DMS 273 (cell line): ENCODE results near the gene C2orf42.
"Not testable (repeated sequence)": the region's sequence is repeated elsewhere in the genome, so short reads cannot be mapped to it uniquely, and the experiment has no call there.

ENCODE experiments used
- DNase-seq: peaks from one replicate; lab custom pipeline; 2025; ENCODE audit not compliant: unreplicated experiment; lab: John Stamatoyannopoulos, UW

The C2orf42 gene

DNA sequence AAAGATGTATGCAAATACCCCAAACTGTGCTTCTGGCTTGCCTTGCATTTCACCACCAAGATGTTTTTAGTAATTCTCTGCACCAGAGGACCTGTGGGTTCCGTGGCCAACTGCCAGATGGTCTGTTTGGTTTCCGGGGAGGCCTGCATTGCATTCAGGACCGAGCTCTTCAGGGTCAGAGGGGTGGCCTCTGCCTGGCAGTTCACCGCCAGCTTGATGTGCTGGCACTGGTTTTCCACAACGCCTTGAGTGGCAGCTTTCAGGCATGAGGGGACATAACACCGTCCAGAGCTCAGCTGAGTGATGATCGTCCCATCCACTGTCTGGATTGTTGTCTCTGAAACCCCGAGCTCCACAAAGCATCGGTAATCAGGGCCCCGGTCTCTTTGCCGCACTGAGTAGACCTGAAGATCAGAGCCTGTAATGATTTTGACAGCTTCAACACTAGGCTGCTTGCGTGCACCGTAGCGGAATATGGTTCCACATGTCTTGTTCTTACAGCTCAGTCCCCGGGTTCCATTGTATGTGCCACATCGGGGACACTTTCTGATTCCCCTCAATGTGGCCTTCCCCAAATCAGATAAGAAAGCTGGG lies 9.4 kb downstream of the C2orf42 start:
- no peak for DNase-seq

DNA sequence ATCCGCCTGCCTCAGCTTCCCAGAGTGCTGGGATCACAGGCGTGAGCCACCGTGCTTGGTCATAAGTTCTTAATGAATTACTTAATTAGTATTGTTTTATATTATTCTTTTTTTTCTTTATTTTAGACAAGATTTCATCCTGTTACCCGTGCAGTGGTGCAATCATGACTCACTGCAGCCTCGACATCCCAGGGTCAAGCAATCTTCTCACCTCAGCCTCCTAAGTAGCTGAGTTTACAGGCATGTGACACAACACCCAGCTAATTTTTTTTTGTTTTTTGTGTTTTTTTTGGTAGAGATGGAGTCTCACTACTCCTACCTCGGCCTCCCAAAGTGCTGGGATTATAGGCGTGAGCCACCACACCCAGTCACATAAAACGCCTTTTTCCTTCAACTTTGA lies 17.3 kb downstream of the C2orf42 start:
- no peak for DNase-seq

DNA sequence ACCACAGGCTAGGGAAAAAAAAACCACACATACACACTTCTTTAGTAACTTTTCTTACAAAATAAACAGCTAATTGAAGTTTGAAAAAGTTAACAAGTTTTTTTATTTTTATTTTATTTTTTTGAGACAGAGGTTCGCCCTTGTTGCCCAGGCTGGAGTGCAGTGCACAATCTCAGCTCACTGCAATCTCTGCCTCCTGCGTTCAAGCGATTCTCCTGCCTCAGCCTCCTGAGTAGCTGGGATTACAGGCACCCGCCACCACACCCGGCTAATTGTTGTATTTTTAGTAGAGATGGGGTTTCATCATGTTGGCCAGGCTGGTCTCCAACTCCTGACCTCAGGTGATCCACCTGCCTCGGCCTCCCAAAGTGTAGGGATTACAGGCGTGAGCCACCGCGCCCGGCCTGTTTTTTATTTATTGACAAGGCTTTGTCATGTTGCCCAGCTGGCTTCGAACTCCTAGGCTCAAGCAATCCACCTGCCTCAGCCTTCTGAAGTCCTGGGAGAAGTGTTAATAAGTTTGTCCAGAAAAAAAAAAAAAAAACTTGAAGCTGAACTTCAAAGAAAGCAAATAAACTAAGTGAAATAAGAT lies 21.1 kb downstream of the C2orf42 start:
- not testable (repeated sequence) for DNase-seq

DNA sequence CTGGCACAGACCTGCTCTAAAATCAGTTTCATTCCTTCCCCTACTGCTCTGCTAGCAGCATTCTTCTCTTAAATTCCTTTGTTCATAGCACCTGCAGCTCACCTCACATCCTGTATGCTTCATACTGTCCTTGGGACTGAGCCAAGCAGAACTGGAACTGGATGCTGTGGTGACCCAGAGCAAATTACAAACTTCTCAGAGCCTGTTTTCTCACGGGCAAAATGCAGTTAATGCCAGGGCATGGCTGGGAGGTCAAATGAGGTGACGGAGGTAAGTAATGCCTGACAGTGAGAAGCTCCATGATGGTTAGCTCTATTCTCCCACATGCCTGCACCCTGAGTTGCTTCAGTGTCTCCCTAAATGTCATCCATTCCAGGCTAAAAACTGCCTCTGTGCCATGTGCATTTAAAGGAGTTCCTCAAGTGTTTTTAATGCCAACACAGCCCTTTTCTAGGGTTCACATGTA lies 29.7 kb downstream of the C2orf42 start:
- no peak for DNase-seq

DNA sequence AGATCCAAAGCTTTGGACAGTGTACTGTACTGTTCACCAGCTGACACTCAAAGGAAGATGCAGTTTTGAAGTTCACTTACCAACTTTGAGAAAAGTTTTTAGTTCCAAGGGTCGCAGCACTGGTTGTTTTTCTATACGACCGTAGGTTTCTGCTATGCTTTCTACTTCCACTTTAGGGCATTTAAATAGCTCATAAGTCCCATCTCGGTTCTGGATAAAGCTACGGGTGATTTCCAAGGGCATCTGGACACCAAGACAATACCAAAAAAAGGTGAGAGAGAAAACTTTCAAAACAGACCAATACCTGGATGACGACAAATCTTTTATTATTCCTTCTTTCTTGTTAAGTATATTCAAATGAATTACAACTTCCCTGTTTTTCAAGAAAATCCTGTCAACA lies 30.3 kb downstream of the C2orf42 start:
- no peak for DNase-seq

DNA sequence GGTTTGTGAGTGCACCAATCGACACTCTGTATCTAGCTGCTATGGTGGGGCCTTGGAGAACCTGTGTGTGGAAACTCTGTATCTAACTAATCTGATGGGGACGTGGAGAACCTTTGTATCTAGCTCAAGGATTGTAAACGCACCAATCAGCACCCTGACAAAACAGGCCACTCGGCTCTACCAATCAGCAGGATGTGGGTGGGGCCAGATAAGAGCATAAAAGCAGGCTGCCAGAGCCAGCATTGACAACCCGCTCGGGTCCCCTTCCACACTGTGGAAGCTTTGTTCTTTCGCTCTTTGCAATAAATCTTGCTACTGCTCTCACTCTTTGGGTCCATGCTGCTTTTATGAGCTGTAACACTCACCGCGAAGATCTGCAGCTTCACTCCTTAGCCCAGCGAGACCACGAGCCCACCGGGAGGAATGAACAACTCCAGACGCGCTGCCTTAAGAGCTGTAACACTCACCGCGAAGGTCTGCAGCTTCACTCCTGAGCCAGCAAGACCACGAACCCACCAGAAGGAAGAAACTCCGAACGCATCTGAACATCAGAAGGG lies 41.6 kb downstream of the C2orf42 start:
- DNase-seq, result not testable (repeated sequence)

DNA sequence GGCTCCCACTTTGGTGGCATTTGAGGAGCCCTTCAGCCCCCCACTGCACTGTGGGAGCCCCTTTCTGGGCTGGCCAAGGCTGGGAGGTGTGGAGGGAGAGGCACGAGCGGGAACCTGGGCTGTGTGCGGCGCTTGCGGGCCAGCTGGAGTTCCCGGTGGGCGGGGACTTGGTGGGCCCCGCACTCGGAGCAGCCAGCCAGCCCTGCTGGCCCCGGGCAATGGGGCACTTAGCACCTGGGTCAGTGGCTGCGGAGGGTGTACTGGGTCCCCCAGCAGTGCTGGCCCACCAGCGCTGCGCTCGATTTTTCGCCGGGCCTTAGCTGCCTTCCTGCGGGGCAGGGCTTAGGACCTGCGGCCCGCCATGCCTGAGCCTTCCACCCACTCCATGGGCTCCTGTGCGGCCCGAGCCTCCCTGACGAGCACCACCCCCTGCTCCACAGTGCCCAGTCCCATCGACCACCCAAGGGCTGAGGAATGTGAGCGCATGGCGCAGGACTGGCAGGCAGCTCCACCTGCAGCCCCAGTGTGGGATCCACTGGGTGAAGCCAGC lies 42.5 kb downstream of the C2orf42 start:
- not testable (repeated sequence) for DNase-seq

DNA sequence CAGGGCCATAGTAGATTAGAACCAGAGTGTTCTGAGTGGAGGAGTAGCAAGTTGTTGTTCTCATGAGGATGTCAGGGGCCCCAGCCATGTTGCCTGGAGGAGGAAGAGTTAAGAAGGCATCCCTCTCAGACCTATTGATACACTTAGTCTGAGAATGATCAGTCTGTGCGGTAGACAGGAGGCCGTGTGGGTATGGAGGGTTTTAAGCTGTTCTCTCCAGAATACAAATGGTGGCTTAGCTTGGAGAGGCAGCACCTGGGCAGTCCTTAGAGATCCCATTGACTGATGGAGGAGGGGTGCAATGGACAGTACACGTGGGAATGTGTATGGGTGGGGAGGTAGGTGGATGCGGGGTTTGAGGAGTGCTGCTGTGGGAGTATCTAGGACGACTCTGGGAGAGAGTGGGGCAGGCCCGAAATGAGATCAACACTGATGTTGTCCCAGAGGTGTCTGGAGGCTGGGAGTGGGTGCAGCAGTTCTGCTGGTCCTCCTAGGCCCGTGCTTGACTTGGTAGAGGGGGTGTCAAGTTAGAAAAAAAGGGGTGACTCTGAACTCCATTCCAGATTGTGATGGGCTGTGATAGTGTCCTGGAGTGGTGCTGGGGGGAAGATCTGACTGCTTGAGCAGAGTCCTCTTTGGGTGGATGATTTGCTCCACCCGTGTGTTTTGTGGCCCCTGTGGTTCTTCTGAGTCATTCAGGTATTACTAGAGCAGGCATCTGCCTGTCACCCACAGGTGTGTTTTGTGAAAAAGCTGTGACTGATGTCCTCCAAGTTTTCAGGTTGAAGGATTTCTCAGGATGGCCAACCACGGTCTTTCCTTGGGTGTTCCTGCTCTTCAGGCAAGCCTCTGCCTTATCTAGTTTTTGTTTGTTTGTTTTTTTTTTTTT lies 44.7 kb downstream of the C2orf42 start:
- DNase-seq, result no peak

DNA sequence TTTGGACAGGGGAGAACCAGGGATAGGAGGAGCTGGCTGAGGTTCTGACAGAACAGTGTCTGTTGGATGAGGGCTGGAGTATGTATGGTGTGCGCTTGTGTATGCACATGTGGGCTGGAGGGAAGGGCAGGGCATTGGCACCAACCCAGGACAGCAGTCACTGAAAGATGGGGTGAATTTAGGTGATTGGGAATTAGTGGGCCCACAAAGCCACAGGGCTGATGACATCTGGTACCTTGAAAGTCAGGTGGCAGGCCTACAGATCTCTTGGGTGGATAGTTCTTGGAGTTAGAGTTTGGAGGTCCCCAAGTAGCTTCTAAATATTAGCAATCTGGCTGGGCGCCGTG lies 45.7 kb downstream of the C2orf42 start:
- DNase-seq, result no peak

DNA sequence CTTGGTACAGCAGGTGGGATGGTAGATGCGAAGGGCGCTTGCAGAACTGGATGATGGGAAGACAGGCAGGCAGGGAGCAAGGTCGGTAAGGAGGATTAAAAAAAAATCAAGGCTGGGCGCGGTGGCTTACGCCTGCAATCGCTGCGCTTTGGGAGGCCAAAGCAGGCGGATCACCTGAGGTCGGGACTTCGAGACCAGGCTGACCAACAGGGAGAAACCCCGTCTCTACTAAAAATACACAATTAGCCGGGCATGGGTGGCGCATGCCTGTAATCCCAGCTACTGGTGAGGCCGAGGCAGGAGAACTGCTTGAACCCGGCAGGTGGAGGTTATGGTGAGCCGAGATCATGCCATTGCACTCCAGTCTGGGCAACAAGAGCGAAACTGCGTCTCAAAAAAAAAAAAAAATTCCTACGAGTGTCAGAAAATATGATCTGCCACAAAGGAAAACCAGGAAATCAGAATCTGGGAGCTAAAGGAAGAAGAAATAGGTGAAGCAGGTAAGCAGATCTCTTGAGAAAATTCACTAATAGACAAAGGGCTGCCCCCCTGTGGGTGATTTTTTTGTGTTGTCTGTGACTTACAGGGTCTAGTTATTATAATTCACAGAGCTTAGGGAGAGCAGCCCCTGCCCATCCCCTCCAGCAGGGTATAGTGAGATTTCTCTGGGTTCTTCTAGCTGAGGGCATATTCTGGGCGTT lies 46.2 kb downstream of the C2orf42 start:
- no peak for DNase-seq

DNA sequence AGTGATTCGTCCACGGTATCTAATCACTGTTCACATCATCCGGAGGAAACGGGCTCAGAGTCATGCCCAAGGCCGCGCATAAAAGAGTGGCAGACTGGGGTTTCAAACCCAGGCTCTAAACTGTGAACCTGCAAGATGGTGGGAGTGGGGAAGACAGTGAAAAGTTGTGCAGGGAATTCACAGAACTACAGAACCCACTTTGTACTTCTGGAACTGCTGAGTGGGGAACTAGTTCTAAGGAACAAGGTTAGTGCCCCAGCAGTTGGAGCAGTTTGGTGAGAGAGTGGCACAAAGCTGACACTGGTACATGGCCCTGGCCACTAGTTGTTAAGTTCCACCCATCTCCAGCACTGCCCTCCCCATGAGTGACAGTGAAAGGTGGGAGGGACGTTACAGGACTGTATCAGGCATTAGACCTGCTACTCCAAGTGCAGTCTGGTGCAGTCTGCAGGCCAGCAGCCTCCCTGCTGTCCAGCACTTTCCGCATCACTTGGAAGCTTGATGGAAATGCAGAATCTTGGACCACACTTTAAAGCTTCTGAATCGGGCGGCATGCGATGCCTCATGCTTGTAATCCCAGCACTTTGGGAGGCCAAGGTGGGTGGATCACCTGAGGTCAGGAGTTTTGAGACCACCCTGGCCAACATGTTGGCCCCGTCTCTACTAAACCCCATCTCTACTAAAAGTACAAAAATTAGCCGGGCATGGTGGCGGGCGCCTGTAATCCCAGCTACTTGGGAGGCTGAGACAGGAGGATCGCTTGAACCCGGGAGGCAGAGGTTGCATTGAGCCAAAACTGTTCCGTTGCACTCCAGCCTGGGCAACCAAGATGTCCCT lies 47.3 kb downstream of the C2orf42 start:
- DNase-seq, result peak; percentile 70

DNA sequence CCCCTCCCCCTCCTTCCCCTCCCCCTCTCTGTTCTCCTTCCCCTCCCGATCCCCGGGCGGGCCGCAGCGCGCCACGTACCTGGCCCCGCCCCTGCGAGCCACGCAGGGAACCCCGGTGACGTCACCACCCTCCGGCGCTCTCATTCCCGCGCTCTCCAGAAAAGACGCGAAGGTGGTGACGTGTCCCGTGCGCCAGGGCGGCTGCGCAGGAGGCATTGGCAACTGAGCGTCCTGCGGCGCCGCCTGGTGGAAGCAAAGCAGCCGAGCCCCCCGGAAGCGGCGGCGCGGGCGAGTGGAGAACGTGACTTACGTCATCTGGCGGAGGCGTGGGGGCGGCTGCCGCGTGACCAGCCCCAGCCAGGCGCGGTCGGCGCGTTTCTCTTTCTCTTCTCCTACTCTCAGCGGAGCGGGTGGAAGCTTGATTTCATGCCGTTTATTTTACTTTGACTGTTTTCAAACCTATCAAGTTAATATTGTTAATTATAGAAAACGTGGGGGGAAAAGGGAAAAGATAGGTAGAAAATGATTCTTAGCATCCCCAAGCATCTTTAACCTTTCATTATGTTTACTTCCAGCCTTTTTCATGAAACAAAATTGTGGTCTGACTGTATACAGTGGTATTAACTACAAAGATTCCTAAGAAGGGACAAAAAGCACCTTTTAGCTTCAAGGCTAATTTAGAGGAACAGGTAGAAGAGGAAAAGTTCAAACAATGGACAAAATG lies 48.1 kb downstream of the C2orf42 start:
- peak; percentile 100 for DNase-seq

DNA sequence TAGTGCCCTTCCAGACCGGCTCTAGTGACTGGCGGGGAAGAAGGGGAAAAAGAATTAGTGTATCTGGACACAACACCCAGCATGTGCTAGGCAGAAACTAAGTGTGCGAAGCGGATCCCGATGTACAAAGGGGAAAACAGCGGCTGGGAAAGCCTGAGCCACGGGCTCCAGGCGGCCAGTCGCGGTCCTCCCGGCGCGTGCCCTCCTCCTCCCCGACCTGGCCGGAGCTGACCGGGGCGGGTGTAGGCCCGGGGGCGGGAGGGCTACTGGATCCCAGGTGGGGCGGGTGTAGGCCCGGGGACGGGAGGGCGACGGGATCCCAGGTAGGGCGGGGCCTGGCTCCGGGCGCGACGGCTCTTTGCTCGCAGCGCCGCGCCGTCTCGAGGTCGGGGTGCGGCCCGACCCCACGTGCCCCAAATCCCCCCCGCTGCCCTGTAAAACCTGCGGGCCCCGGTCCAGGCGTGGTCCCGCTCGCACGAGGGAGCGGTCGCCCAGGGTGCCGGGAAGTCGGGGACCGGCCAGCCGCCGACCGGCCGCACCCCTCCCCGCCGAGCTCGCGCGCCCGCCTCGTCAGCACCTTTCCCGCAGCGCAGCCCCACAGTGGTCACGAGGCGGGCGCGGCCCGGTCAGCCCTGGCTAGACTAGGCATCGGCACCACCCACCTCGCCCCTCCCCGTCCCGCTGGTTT lies 48.8 kb downstream of the C2orf42 start:
- DNase-seq, result peak; percentile 88

DNA sequence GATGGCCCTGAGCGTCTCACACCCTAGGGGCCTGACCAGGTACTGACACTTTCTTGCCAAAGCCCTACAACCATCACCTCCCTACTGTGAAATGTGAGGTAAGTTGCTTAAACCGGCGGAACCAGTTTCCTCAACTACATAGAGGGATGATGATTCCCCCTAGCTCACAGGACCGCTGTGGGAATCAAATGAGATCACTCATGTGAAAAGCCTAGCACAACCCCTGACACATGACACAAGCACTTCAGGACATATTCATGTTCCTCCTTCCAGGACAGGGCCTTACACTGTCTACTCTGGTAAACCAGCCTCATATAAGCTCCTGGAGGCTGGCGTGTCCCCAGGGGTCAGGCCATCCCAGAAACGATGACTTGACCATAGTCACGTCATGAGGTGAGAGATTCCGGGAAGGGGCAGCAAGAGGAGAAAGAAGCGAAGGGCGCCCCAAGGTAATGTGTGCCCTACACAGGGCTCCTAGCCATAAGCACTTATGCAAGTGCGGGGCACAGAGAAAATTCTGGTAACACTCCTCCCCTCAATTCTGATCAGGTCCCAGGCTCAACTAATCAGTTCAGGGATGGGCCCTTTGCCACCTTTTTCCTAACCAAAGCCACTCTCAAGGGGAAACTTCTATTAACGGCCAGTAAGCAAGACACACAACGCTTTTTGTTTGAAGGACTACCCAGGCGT lies 49.5 kb downstream of the C2orf42 start:
- DNase-seq, result peak; percentile 81

DNA sequence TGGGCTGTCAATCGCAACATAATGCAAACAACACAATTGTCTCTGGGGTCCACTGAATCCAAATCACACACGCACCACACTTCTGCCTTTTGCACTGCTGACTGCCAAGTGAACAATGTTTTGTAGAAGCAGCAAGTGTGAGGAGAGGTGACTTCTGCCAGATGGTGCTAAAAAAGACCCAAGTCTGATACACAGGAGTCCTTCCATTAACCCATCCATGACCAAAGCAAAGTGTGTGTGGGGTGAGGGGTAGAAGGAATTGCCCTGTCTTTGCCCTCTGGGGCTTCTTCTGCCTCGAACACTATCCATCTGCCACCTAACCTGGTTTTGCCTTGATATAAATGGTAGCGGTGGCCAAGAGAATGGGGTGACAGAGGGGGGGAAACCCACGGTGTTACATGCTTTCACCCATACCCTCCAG lies 50.0 kb downstream of the C2orf42 start:
- peak; percentile 81 for DNase-seq

DNA sequence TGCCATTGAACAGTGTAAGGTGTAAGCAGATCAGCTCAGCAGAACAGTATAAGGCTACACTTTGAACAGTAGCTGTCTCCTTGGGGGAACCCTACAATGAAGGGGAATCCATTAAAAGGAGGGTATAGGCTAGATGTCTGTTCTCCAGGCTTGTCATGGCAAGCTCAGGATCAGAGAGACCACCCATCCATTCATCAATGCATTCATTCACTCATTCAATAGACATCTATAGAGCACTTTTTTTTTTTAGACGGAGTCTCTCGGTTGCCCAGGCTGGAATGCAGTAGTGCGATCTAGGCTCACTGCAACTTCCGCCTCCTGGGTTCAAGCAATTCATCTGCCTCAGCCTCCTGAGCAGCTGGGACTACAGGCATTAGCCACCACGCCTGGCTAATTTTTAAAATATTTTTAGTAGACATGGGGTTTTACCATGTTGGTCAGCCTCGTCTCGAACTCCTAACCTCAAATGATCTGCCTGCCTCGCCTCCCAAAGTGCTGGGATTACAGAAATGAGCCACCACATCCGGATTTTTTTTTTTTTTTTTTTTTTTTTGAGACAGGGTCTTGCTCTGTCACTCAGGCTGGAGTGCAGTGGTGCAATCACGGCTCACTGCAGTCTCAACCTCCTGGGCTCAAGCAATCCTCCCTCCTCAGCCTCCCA lies 56.4 kb downstream of the C2orf42 start:
- DNase-seq, result not testable (repeated sequence)

DNA sequence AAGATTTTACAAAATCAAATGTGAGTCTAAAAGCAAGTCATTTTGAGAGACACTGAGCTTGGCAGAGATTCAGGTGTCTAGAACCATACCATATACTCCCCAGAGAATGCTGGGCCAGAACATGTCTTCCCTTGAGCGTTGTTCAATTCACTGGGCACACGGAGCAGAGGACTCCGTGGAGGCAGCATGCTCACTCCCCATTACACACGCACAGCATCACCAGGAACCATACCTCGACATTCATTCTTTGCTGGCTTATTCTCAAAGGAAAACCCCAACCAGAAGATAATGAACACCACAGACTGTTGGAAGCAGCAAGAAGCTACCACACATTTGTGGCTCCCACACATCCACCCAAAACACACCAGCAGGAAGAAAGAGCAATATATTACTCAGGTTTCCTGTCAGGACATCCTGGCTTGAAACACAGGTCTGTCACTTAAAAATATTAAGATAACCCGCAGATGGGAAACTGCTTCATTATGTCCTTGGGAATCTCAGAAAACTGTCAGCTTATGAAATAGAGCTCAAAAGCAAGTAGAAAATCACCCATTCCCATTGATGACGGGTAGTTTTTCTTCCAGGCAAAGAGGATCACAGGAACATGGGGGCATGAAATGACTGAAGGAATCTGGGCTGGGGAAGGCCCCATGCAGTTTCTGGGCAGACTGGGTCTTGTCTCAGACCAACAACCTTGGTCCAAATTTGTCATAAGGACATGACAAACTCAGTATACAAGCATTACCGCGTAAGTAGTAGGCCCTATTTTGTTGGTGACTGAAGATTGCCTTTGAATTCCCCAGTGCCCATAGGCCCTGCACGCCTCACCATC lies 57.1 kb downstream of the C2orf42 start:
- peak; percentile 68 for DNase-seq
